Measurements from ENCODE around the gene TUBB4A. TPM values are rescaled to one million over a fixed set of nuclear protein-coding genes. Genes with fewer than 3 reads are reported as not detected.

The TUBB4A gene
- total RNA-seq, 3 donors from 2014 or later: 0.48 TPM; not detected in 2

DNA sequence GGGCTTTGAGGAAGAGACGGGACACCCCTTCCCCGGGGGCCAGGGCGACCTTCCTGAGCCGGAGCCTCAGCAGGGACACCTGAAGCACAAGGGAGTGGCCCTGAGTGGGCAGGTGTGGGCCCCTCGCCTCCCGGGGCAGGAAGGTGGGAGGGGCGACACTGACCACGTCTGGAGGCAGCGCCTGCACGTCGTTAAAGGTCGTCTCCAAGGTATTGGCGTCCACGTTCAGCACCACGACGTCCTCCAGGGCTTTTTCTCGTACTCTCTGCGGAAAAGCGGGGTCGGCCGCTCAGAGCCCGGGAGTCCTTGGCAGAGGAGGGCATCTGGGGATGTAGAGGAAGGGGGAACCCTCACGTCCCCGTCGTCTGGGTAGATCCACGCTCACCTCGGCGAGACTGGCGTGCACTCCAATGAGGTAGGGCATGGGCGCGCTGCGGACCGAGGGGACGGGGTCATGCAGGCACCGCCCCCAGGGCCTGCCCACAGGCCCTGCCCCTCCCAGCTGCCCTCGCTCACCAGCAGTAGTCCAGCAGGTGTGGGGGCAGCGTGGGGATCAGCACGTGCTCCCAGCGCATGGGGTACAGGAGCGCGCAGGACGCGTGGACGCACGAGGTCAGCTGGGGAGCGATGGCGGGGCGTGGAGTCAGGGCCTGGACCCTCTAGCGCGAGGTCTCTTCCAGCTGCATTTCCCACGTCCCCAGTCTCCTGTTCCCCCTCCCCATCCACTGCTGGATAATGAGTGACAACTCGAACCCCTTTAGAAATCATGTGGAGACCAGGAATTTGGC, 26.6 kb downstream of the TUBB4A start:
- Histone ChIP-seq H3K9me3 (no peaks in the 10 kb centered on the region), H3K36me3 (no peaks in the 10 kb centered on the region), H3K4me3 (peak overlapping the region in 2 of 3 donors; percentile 42 to 56), H3K27ac (no peak overlapping the region), H3K4me1 (peaks cover 0 to 5% of the 10 kb centered on the region in 2 donors), H3K27me3 (peaks cover 0 to 23% of the 10 kb centered on the region in 2 donors)
- intact Hi-C loops (cut with DNase I; ENCODE audit: low total_unique reads): no loop called here
- DNase-seq (ENCODE audit: low spot score in 2 of 2): no peak
- TF ChIP-seq, protein P1, sequence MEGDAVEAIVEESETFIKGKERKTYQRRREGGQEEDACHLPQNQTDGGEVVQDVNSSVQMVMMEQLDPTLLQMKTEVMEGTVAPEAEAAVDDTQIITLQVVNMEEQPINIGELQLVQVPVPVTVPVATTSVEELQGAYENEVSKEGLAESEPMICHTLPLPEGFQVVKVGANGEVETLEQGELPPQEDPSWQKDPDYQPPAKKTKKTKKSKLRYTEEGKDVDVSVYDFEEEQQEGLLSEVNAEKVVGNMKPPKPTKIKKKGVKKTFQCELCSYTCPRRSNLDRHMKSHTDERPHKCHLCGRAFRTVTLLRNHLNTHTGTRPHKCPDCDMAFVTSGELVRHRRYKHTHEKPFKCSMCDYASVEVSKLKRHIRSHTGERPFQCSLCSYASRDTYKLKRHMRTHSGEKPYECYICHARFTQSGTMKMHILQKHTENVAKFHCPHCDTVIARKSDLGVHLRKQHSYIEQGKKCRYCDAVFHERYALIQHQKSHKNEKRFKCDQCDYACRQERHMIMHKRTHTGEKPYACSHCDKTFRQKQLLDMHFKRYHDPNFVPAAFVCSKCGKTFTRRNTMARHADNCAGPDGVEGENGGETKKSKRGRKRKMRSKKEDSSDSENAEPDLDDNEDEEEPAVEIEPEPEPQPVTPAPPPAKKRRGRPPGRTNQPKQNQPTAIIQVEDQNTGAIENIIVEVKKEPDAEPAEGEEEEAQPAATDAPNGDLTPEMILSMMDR (IDR thresholded peaks at IDR 0.05): no peak
- TF ChIP-seq POLR2AphosphoS5 (IDR thresholded peaks at IDR 0.05) (no peak), POLR2A (IDR thresholded peaks at IDR 0.05) (no peak)

DNA sequence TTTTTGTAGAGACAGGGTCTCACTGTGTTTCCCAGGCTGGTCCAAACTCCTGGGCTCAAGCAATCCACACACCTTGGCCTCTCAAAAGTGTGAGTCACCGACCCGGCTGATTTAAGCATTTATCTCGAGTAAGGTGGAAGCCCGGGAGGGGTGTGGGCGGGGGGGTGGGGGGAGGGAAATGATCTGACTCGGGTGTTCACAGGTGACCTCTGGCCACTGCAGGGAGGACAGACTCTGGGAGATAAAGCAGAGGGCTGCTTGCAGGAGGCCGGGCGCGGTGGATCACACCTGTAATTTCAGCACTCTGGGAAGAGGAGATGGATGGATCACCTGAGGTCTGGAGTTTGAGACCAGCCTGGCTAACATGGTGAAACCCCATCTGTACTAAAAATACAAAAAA, 28.5 kb downstream of the TUBB4A start:
- intact Hi-C loops (cut with DNase I; ENCODE audit: low total_unique reads): no loop called here
- no peak for DNase-seq (ENCODE audit: low spot score in 2 of 2)
- H3K27me3 ChIP-seq: peaks cover 0 to 23% of the 10 kb centered on the region in 2 donors

DNA sequence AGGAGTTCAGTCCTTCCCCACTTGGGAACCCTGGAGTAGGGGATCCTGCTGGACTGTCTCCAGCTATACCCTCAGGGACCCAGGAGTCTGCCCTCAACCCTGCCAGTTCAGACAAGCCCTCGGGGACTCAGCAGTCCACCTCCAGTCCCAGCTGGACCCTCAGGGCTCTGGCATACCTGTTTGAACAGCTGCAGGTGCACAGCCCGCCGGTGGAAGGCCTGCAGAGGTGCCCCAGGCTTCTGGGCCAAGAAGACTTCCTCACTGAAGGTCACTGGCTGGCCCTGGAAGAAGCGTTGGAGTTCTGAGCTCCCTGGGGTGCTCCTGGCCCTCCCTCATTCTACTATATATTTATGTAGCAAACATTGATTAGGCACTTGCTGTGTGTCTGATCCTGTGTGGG, 29.4 kb downstream of the TUBB4A start:
- intact Hi-C loops (cut with DNase I; ENCODE audit: low total_unique reads): no loop called here
- TF ChIP-seq, protein P1 (IDR thresholded peaks at IDR 0.05): no peak
- TF ChIP-seq POLR2AphosphoS5 (IDR thresholded peaks at IDR 0.05): no peak
- no peak for TF ChIP-seq POLR2A (IDR thresholded peaks at IDR 0.05)
- no peaks in the 10 kb centered on the region for H3K36me3 ChIP-seq
- no peak overlapping the region for H3K4me3 ChIP-seq
- H3K27ac ChIP-seq: no peak overlapping the region
- peaks cover 0 to 5% of the 10 kb centered on the region in 2 donors for H3K4me1 ChIP-seq
- DNase-seq (ENCODE audit: low spot score in 2 of 2): no peak
- peaks cover 0 to 23% of the 10 kb centered on the region in 2 donors for H3K27me3 ChIP-seq
- no peaks in the 10 kb centered on the region for H3K9me3 ChIP-seq

More for the DNA sequence above, 28.5 kb downstream of the TUBB4A start:
- H3K4me3 ChIP-seq: no peak overlapping the region
- no peaks in the 10 kb centered on the region for H3K9me3 ChIP-seq
- no peak overlapping the region for H3K27ac ChIP-seq
- TF ChIP-seq, protein P1 (IDR thresholded peaks at IDR 0.05): no peak
- TF ChIP-seq POLR2AphosphoS5 (IDR thresholded peaks at IDR 0.05) (no peak), POLR2A (IDR thresholded peaks at IDR 0.05) (no peak)
- no peaks in the 10 kb centered on the region for H3K36me3 ChIP-seq
- H3K4me1 ChIP-seq: peaks cover 0 to 5% of the 10 kb centered on the region in 2 donors

DNA sequence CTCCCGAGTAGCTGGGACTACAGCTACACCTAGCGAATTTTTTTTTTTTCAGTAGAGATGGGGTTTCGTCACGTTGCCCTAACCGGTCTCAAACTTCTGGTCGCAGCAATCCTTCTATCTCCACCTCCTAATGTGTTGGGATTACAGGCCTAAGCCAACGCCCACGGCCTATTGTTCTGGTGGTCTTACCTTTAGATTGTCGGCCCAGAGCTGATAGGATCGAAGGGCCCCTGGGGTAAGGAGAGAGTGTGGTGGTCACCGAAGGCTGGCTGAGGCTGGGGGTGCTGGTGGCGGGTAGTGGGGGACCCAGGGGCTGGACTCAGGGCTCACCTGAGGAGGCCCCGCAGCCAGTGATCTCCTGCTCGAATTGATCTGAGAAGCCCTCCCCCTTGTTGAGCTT, 31.0 kb downstream of the TUBB4A start:
- Histone ChIP-seq H3K36me3 (no peaks in the 10 kb centered on the region), H3K27ac (no peak overlapping the region), H3K4me1 (peaks cover 0 to 5% of the 10 kb centered on the region in 2 donors), H3K9me3 (no peaks in the 10 kb centered on the region), H3K27me3 (peaks cover 0 to 14% of the 10 kb centered on the region in 2 donors), H3K4me3 (no peak overlapping the region)
- DNase-seq (ENCODE audit: low spot score in 2 of 2): no peak
- intact Hi-C loops (cut with DNase I; ENCODE audit: low total_unique reads): no loop called here
- TF ChIP-seq, protein P1 (IDR thresholded peaks at IDR 0.05): no peak
- no peak for TF ChIP-seq POLR2AphosphoS5 (IDR thresholded peaks at IDR 0.05)
- TF ChIP-seq POLR2A (IDR thresholded peaks at IDR 0.05): no peak

DNA sequence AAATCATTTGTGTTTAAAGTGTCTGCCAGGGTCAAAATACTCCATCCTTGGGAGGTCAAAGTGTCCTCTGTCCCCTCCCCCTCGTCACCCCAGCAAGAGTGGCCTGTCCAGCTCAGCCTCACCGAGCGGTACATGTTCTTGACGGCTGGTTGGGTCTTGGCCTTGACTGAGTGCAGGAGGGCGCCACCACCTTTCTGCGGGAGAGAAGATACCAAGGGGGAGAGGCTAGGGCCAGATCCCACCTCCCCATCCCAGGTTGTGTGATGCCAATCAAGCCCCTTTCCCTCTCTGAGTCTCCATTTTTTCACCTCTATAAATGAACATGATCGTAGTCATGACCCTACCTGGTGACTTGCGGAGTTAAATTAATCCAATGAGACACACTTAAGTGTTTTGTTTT, 31.9 kb downstream of the TUBB4A start:
- Histone ChIP-seq H3K9me3 (no peaks in the 10 kb centered on the region), H3K4me1 (no peaks in the 10 kb centered on the region), H3K36me3 (no peaks in the 10 kb centered on the region), H3K4me3 (no peak overlapping the region), H3K27ac (no peak overlapping the region), H3K27me3 (peaks cover 0 to 5% of the 10 kb centered on the region in 2 donors)
- DNase-seq (ENCODE audit: low spot score in 2 of 2): no peak
- TF ChIP-seq POLR2AphosphoS5 (IDR thresholded peaks at IDR 0.05) (no peak), POLR2A (IDR thresholded peaks at IDR 0.05) (no peak)
- TF ChIP-seq, protein P1 (IDR thresholded peaks at IDR 0.05): no peak
- intact Hi-C loops (cut with DNase I; ENCODE audit: low total_unique reads): no loop called here
